Neural progenitor cell (in vitro differentiated cells): ENCODE results near the gene SPATA21. TPM values are rescaled to one million over a fixed set of nuclear protein-coding genes. Genes with fewer than 3 reads are reported as not detected.
"Not testable (repeated sequence)": the region's sequence is repeated elsewhere in the genome, so short reads cannot be mapped to it uniquely, and the experiment has no call there.

Experiments
- DNase-seq: peaks from one replicate; pipeline ENCODE4 v3.0.0-alpha.2; 2016; ENCODE audit warnings: low spot score
- H2AFZ ChIP-seq: fragments of 200-600 bp; sonication (generic); replicated peaks from 2 replicates; pipeline ENCODE4 v1.6.1; 2016; ENCODE audit warnings: antibody characterized with exemption
- H3F3A ChIP-seq: fragments of 200-600 bp; sonication (generic); 2 replicates; pipeline ENCODE4 v1.6.1; 2016; ENCODE audit warnings: antibody characterized with exemption, low read depth
- H3K27ac ChIP-seq: fragments of 200-600 bp; sonication (generic); 2 replicates; pipeline ENCODE4 v1.5.1; 2016; ENCODE audit warnings: mild to moderate bottlenecking
- H3K27me3 ChIP-seq: fragments of 200-600 bp; sonication (generic); 2 replicates; pipeline ENCODE4 v1.6.1; 2016; ENCODE audit warnings: mild to moderate bottlenecking, moderate library complexity
- H3K36me3 ChIP-seq: fragments of 200-600 bp; sonication (generic); 2 replicates; pipeline ENCODE4 v1.5.1; 2016
- H3K4me1 ChIP-seq: fragments of 200-600 bp; sonication (generic); 2 replicates; pipeline ENCODE4 v1.6.1; 2016; ENCODE audit warnings: mixed run types
- H3K4me2 ChIP-seq: fragments of 200-600 bp; sonication (generic); 2 replicates; pipeline ENCODE4 v1.6.1; 2016
- H3K4me3 ChIP-seq: fragments of 200-600 bp; sonication (generic); 2 replicates; pipeline ENCODE4 v1.5.1; 2016
- H3K79me2 ChIP-seq: fragments of 200-600 bp; sonication (generic); 2 replicates; pipeline ENCODE4 v1.6.1; 2016; ENCODE audit warnings: low read depth
- H3K9ac ChIP-seq: fragments of 200-600 bp; sonication (generic); 2 replicates; pipeline ENCODE4 v1.6.1; 2016
- H3K9me3 ChIP-seq: fragments of 200-600 bp; sonication (generic); 2 replicates; pipeline ENCODE4 v1.5.1; 2016; ENCODE audit warnings: low read depth
- H4K20me1 ChIP-seq: fragments of 200-600 bp; sonication (generic); 2 replicates; pipeline ENCODE4 v1.6.1; 2016; ENCODE audit warnings: low read depth
- H3K27ac Mint-ChIP-seq: 3 replicates; pipeline ENCODE4 v1.8.0; 2021; ENCODE audit warnings: mixed read lengths
- H3K27me3 Mint-ChIP-seq: 2 replicates; pipeline ENCODE4 v1.8.0; 2022; ENCODE audit warnings: low read depth, mild to moderate bottlenecking, inconsistent platforms, moderate library complexity, mixed read lengths; ENCODE audit not compliant: insufficient read depth
- H3K36me3 Mint-ChIP-seq: 3 replicates; pipeline ENCODE4 v1.8.0; 2021; ENCODE audit warnings: mixed read lengths
- H3K4me1 Mint-ChIP-seq: 3 replicates; pipeline ENCODE4 v1.8.0; 2021; ENCODE audit warnings: mixed read lengths
- H3K4me3 Mint-ChIP-seq: 3 replicates; pipeline ENCODE4 v1.8.0; 2021; ENCODE audit warnings: mild to moderate bottlenecking, moderate library complexity, mixed read lengths
- H3K9me3 Mint-ChIP-seq: 3 replicates; pipeline ENCODE4 v1.8.0; 2020; ENCODE audit warnings: mixed read lengths
- CTCF ChIP-seq: fragments of 200-600 bp; sonication (generic); IDR thresholded peaks from 2 replicates; pipeline ENCODE4 v1.5.1; 2017; ENCODE audit warnings: antibody characterized with exemption, mild to moderate bottlenecking
- EZH2 ChIP-seq: fragments of 200-600 bp; sonication (generic); IDR thresholded peaks from 2 replicates; pipeline ENCODE4 v1.6.1; 2017; ENCODE audit warnings: antibody characterized with exemption, mild to moderate bottlenecking, moderate library complexity
- EZH2phosphoT487 ChIP-seq: fragments of 200-600 bp; sonication (generic); IDR thresholded peaks from 2 replicates; pipeline ENCODE4 v1.6.1; 2017; ENCODE audit warnings: antibody characterized with exemption
- total RNA-seq: library from RNA; depleted of rRNA; stranded (reverse); fragments of >200 nt; gene quantifications from 2 replicates; pipeline ENCODE4 v1.2.3, GENCODE V29; 2015; ENCODE audit warnings: low replicate concordance

SPATA21 gene
- total RNA-seq, 1 donor from 2014 or later = not detected

DNA sequence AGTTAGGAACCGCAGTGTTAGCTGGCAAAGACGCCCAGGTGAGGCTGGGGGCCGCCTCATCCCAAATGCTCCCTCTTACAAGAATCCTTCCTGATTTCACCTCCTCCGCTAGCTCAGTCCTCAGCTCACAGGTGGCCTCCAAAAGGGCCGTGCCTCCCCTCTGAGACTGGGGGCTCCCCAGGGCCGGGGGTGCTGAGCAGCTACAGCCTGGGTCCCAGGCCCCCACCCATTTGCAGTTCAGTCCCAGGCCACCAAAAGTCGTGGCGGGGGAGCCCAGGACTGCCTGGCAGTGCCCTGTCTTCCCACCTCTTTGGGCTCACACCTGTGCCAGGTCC is 47.2 kb upstream of the SPATA21 start:
- H3K4me3 ChIP-seq = no peak overlapping the region
- Mint-ChIP-seq H3K27me3 (peaks cover 4% of the 10 kb centered on the region), H3K27ac (peak overlapping the region; percentile 74), H3K9me3 (no peaks in the 10 kb centered on the region), H3K36me3 (peaks cover 16% of the 10 kb centered on the region), H3K4me3 (no peak overlapping the region), H3K4me1 (no peaks in the 10 kb centered on the region)
- no peaks in the 10 kb centered on the region for H3K9me3 ChIP-seq
- H2AFZ ChIP-seq = no peak overlapping the region
- H3K27ac ChIP-seq = no peak overlapping the region
- H3K27me3 ChIP-seq = no peaks in the 10 kb centered on the region
- H3K79me2 ChIP-seq = no peaks in the 10 kb centered on the region
- TF ChIP-seq EZH2phosphoT487 (no peak), CTCF (no peak), EZH2 (no peak)
- no peak overlapping the region for H3K9ac ChIP-seq
- no peaks in the 10 kb centered on the region for H4K20me1 ChIP-seq
- H3K4me2 ChIP-seq = no peak overlapping the region
- no peaks in the 10 kb centered on the region for H3K36me3 ChIP-seq
- H3F3A ChIP-seq = no peaks in the 10 kb centered on the region
- no peak for DNase-seq
- no peaks in the 10 kb centered on the region for H3K4me1 ChIP-seq

- H3F3A ChIP-seq, H3K36me3 ChIP-seq, H3K4me2 ChIP-seq, H3K9ac ChIP-seq, H3K9me3 ChIP-seq, H3K4me1 ChIP-seq, DNase-seq, H3K4me3 Mint-ChIP-seq, H2AFZ ChIP-seq, H3K27ac Mint-ChIP-seq, H3K4me1 Mint-ChIP-seq, H3K27me3 Mint-ChIP-seq, H4K20me1 ChIP-seq, H3K9me3 Mint-ChIP-seq, H3K27ac ChIP-seq, H3K4me3 ChIP-seq, H3K27me3 ChIP-seq, H3K79me2 ChIP-seq: not testable (repeated sequence)
- H3K36me3 Mint-ChIP-seq = peaks cover 15% of the 10 kb centered on the region
Measured at GRCh38 chr1:16483639-16484500, 46.6 kb upstream of the SPATA21 start.

- not testable (repeated sequence) for H3K4me2 ChIP-seq, H3K27me3 Mint-ChIP-seq, H3K4me1 ChIP-seq, H3F3A ChIP-seq, H3K79me2 ChIP-seq, DNase-seq, H3K27ac Mint-ChIP-seq, H3K9me3 Mint-ChIP-seq, H3K9ac ChIP-seq, H3K36me3 ChIP-seq, H2AFZ ChIP-seq, H3K4me3 ChIP-seq, H3K4me3 Mint-ChIP-seq, H3K27me3 ChIP-seq, H3K9me3 ChIP-seq, H3K27ac ChIP-seq, H3K4me1 Mint-ChIP-seq, H4K20me1 ChIP-seq
- peaks cover 16% of the 10 kb centered on the region for H3K36me3 Mint-ChIP-seq
Measured at GRCh38 chr1:16483146-16483545, 45.9 kb upstream of the SPATA21 start.

DNA sequence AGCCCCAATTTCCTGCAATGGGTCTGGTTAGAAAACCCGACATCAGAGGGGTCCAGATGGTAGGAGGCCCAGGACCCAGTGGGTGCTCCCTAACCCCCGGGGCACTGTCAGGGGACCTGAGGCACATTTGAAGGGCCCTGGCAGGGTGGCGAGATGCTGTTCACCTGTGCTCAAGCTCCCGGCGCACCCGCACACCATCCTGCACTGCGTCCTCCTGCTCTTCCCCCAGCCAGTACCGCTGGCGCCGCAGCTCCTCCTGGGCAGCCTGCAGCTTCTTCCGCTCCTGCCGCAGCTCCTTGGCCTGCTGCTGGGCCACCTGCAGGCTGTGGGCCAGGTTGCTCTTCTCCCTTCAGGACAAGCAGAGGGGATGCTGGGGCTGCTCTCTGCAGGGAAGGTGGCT is 40.9 kb upstream of the SPATA21 start:
- H3K36me3 Mint-ChIP-seq = peaks cover 22% of the 10 kb centered on the region
- H3K9me3 ChIP-seq = no peaks in the 10 kb centered on the region
- no peaks in the 10 kb centered on the region for H3K27me3 ChIP-seq
- H3K27ac Mint-ChIP-seq = no peak overlapping the region
- no peaks in the 10 kb centered on the region for H3K79me2 ChIP-seq
- DNase-seq = no peak
- H3K4me3 ChIP-seq = no peak overlapping the region
- no peaks in the 10 kb centered on the region for H3F3A ChIP-seq
- TF ChIP-seq EZH2 (no peak), EZH2phosphoT487 (no peak), CTCF (no peak)
- H3K36me3 ChIP-seq = peaks cover 4% of the 10 kb centered on the region
- no peaks in the 10 kb centered on the region for H4K20me1 ChIP-seq
- H2AFZ ChIP-seq = no peak overlapping the region
- H3K4me1 ChIP-seq = no peaks in the 10 kb centered on the region
- H3K4me1 Mint-ChIP-seq = no peaks in the 10 kb centered on the region
- peaks cover 3% of the 10 kb centered on the region for H3K27me3 Mint-ChIP-seq
- no peaks in the 10 kb centered on the region for H3K9me3 Mint-ChIP-seq
- H3K27ac ChIP-seq = no peak overlapping the region
- H3K4me3 Mint-ChIP-seq = no peak overlapping the region
- H3K9ac ChIP-seq = no peak overlapping the region
- H3K4me2 ChIP-seq = no peak overlapping the region

DNA sequence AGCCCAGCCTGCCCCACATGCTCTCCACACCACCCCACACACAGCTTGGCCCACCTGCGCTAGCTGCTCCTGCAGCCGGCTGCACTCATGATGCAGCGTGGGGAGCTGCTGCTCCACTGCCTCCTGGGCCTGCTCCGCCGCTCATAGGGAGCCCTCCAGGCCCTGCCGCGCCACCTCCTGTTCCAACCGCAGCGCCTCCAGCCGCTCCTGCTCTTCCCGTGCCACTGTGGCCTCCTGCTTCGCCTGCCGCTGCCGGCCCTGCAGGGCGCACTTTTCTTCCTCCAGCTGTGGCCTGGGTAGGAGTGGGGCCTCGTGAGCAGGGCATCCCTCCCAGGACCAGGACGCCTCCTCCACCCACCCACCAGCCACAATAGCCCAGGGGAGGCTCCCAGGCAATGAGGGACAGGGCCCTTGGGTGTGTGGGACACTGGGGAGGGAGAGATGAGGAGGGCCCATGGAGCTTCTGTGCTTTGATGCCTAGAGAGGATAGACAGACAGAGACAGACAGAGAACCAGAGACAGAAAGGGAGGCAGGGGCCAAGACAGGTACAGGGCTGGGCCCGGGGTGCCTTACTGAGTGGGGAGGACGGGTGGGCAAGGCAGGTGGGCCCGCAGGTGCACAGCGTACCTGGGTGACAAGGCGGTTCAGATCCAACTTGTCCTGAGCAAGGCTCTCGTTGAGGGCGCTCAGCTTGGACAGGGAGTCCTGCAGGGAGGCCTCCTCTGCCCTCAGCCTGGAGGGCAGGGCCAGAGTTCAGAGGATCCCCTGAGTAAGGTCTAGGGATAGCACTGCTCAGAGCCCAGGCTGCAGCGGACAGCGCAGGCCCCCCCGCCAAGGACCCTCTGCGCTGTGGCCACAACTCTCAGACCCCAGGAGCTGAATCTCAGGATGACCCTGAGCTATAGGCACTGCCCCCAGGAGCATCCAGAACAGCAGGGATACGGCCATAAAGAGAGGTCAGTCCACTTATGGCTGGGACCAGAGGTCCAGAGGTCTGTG is 38.8 kb upstream of the SPATA21 start:
- not testable (repeated sequence) for H3K9me3 ChIP-seq, H4K20me1 ChIP-seq, H3K9me3 Mint-ChIP-seq, H3K27me3 Mint-ChIP-seq, H3K36me3 ChIP-seq, H3K4me2 ChIP-seq, H3F3A ChIP-seq, DNase-seq, H3K4me1 ChIP-seq, H3K27me3 ChIP-seq, H3K9ac ChIP-seq, H3K4me3 Mint-ChIP-seq, H3K79me2 ChIP-seq, H3K27ac Mint-ChIP-seq, H2AFZ ChIP-seq, H3K4me3 ChIP-seq, H3K27ac ChIP-seq, H3K4me1 Mint-ChIP-seq
- H3K36me3 Mint-ChIP-seq = peaks cover 17% of the 10 kb centered on the region
